PFSK-1 (cell line): ENCODE results near the gene CYP4F3.
A peak's percentile ranks its signal among the peaks of the same experiment; 100 is the strongest.

ENCODE experiments used
- POLR2AphosphoS5 ChIP-seq: IDR thresholded peaks from 2 replicates; pipeline ENCODE4 v1.6.1; 2012; ENCODE audit warnings: low read depth, mild to moderate bottlenecking, control low read depth, low read length, moderate library complexity
- SIN3A ChIP-seq: IDR thresholded peaks from 2 replicates; pipeline ENCODE4 v1.6.1; 2012; ENCODE audit warnings: mild to moderate bottlenecking, low read length, moderate library complexity, borderline replicate concordance; ENCODE audit not compliant: insufficient read depth
- TF ChIP-seq, protein P1 (sequence below), 2 experiments: IDR thresholded peaks; 2 replicates each; pipeline versions ENCODE4 v1.6.1 to v1.8.0; 2011 to 2012; ENCODE audit warnings: low read depth in 2 of 2, low read length in 2 of 2, control low read depth in 1 of 2, inconsistent platforms in 1 of 2, mild to moderate bottlenecking in 1 of 2, moderate library complexity in 1 of 2; ENCODE audit not compliant: insufficient read depth in 1 of 2

DNA sequence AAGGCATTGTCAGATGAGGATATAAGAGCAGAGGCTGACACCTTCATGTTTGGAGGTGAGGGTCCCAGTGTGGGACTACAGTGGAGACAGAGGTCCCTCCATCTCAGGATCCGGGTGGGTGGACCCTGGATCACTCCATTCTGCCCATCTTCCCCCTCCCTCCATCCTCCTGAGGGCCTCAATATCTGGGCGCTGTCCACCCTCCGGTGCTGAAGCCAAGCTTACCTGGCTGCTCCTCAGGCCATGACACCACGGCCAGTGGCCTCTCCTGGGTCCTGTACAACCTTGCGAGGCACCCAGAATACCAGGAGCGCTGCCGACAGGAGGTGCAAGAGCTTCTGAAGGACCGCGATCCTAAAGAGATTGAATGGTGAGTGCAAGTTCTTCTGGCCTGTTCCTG, 44.1 kb downstream of the CYP4F3 start:
- no peak for TF ChIP-seq POLR2AphosphoS5
- TF ChIP-seq, protein P1, sequence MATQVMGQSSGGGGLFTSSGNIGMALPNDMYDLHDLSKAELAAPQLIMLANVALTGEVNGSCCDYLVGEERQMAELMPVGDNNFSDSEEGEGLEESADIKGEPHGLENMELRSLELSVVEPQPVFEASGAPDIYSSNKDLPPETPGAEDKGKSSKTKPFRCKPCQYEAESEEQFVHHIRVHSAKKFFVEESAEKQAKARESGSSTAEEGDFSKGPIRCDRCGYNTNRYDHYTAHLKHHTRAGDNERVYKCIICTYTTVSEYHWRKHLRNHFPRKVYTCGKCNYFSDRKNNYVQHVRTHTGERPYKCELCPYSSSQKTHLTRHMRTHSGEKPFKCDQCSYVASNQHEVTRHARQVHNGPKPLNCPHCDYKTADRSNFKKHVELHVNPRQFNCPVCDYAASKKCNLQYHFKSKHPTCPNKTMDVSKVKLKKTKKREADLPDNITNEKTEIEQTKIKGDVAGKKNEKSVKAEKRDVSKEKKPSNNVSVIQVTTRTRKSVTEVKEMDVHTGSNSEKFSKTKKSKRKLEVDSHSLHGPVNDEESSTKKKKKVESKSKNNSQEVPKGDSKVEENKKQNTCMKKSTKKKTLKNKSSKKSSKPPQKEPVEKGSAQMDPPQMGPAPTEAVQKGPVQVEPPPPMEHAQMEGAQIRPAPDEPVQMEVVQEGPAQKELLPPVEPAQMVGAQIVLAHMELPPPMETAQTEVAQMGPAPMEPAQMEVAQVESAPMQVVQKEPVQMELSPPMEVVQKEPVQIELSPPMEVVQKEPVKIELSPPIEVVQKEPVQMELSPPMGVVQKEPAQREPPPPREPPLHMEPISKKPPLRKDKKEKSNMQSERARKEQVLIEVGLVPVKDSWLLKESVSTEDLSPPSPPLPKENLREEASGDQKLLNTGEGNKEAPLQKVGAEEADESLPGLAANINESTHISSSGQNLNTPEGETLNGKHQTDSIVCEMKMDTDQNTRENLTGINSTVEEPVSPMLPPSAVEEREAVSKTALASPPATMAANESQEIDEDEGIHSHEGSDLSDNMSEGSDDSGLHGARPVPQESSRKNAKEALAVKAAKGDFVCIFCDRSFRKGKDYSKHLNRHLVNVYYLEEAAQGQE (IDR thresholded peaks at IDR 0.05; ENCODE audit: insufficient read depth in 1 of 2, low read depth in 2 of 2, low read length in 2 of 2), result peak; percentile 77 to 91
- TF ChIP-seq SIN3A, result no peak
